H1 (cell line): ENCODE results near the gene MARCOL. TPM values are rescaled to one million over a fixed set of nuclear protein-coding genes. Genes with fewer than 3 reads are reported as not detected.
A peak's percentile ranks its signal among the peaks of the same experiment; 100 is the strongest.

Source experiments
- CTCF ChIA-PET: fragments of 300-600 bp; sonication (Branson Sonifier 250); formaldehyde crosslinking; loops from one replicate; lab custom pipeline; 2021; ENCODE audit not compliant: partially characterized antibody; lab: Charles Lee
- POLR2A ChIA-PET: fragments of 300-600 bp; sonication (Branson Sonifier 250); formaldehyde crosslinking; loops from one replicate; lab custom pipeline; 2021; ENCODE audit warnings: inconsistent platforms; ENCODE audit not compliant: partially characterized antibody; lab: Charles Lee
- DNase-seq, 2 experiments: peaks; one replicate each; pipeline versions ENCODE4 v3.0.0 to v3.0.0-alpha.2; 2010 to 2022; ENCODE audit warnings: low spot score in 2 of 2, low read depth in 1 of 2, mixed read lengths in 1 of 2
- FAIRE-seq: peaks from 2 replicates; lab custom pipeline; 2011; peaks lifted over from hg19 to GRCh38; lab: Jason Lieb, UNC
- H2AFZ ChIP-seq: 2 replicates; pipeline ENCODE4 v1.8.1; 2012; ENCODE audit warnings: low read length, inconsistent platforms
- H2AK5ac ChIP-seq: 2 replicates; pipeline ENCODE4 v1.6.1; 2013; ENCODE audit warnings: low read depth, low read length
- H2BK120ac ChIP-seq: replicated peaks from 2 replicates; pipeline ENCODE3; 2013; ENCODE audit warnings: low read depth, low read length, inconsistent platforms
- H2BK12ac ChIP-seq: 2 replicates; pipeline ENCODE4 v1.6.1; 2013; ENCODE audit warnings: low read depth, low read length
- H2BK15ac ChIP-seq: 2 replicates; pipeline ENCODE4 v1.6.1; 2013; ENCODE audit warnings: low read length
- H2BK20ac ChIP-seq: 2 replicates; pipeline ENCODE4 v1.6.1; 2013; ENCODE audit warnings: low read length
- H2BK5ac ChIP-seq: 2 replicates; pipeline ENCODE4 v1.6.1; 2013; ENCODE audit warnings: low read depth, low read length
- H3K14ac ChIP-seq: 2 replicates; pipeline ENCODE4 v1.6.1; 2013; ENCODE audit warnings: inconsistent platforms; ENCODE audit not compliant: insufficient read length
- H3K18ac ChIP-seq: 2 replicates; pipeline ENCODE4 v1.6.1; 2013; ENCODE audit warnings: low read length; ENCODE audit errors: extremely low read depth
- H3K23ac ChIP-seq: 2 replicates; pipeline ENCODE4 v1.6.1; 2013; ENCODE audit warnings: inconsistent platforms; ENCODE audit not compliant: insufficient read length
- H3K23me2 ChIP-seq: 2 replicates; pipeline ENCODE4 v1.6.1; 2013; ENCODE audit warnings: low read depth, low read length
- H3K27ac ChIP-seq: 2 replicates; pipeline ENCODE4 v1.6.1; 2011; ENCODE audit warnings: low read depth, low read length, inconsistent platforms
- H3K27me3 ChIP-seq, 4 experiments: replicated peaks in 1 of 4; 1 replicate in 1 of 4; 2 replicates in 3 of 4; pipeline versions ENCODE4 v1.6.1 to v1.8.1; 2011 to 2013; ENCODE audit warnings: low read length in 3 of 4, mild to moderate bottlenecking in 3 of 4, inconsistent platforms in 2 of 4, mixed read lengths in 2 of 4, moderate library complexity in 1 of 4; ENCODE audit not compliant: control insufficient read depth in 3 of 4, insufficient read depth in 3 of 4; ENCODE audit errors: extremely low read depth in 1 of 4
- H3K36me3 ChIP-seq, 4 experiments: 2 replicates each; pipeline versions ENCODE4 v1.6.1 to v1.8.1; 2011 to 2013; ENCODE audit warnings: mild to moderate bottlenecking in 4 of 4, low read length in 3 of 4, moderate library complexity in 2 of 4, control low read depth in 1 of 4, inconsistent platforms in 1 of 4; ENCODE audit not compliant: insufficient read depth in 4 of 4, control insufficient read depth in 2 of 4
- H3K4ac ChIP-seq: replicated peaks from 2 replicates; pipeline ENCODE3; 2013; ENCODE audit warnings: low read length, low read depth, mixed read lengths, inconsistent platforms; ENCODE audit not compliant: insufficient read length
- H3K4me1 ChIP-seq, 4 experiments: replicated peaks in 1 of 4; 1 replicate in 1 of 4; 2 replicates in 3 of 4; pipeline versions ENCODE4 v1.6.1 to v1.8.1; 2011 to 2013; ENCODE audit warnings: low read length in 3 of 4, inconsistent platforms in 2 of 4, mixed read lengths in 1 of 4; ENCODE audit not compliant: insufficient read depth in 4 of 4, control insufficient read depth in 3 of 4
- H3K4me2 ChIP-seq, 2 experiments: 2 replicates each; pipeline versions ENCODE4 v1.6.1 to v1.8.1; 2011 to 2013; ENCODE audit warnings: low read depth in 2 of 2, low read length in 2 of 2, control low read depth in 1 of 2, inconsistent platforms in 1 of 2, mild to moderate bottlenecking in 1 of 2; ENCODE audit not compliant: insufficient read depth in 1 of 2
- H3K4me3 ChIP-seq, 4 experiments: fragments of 200-600, 300-600 bp in 1 of 4; sonication (generic), shearing (Covaris generic), sonication (Bioruptor Twin) in 1 of 4; 2 replicates each; pipeline versions ENCODE4 v1.5.1 to v1.8.1; 2011 to 2016; ENCODE audit warnings: low read length in 4 of 4, low read depth in 3 of 4, control low read depth in 2 of 4, inconsistent platforms in 2 of 4, mild to moderate bottlenecking in 2 of 4, mixed read lengths in 1 of 4, moderate library complexity in 1 of 4; ENCODE audit not compliant: insufficient read depth in 2 of 4; ENCODE audit errors: extremely low read depth in 1 of 4
- H3K56ac ChIP-seq: replicated peaks from 2 replicates; pipeline ENCODE3; 2013; ENCODE audit warnings: low read depth, mild to moderate bottlenecking, mixed read lengths, low read length, inconsistent platforms; ENCODE audit not compliant: insufficient read length
- H3K79me1 ChIP-seq: 2 replicates; pipeline ENCODE4 v1.6.1; 2013; ENCODE audit warnings: low read depth, low read length, control low read depth
- H3K79me2 ChIP-seq, 2 experiments: 2 replicates each; pipeline versions ENCODE4 v1.6.1 to v1.8.1; 2012 to 2013; ENCODE audit warnings: low read length in 2 of 2, mild to moderate bottlenecking in 2 of 2, inconsistent platforms in 1 of 2; ENCODE audit not compliant: insufficient read depth in 2 of 2, control insufficient read depth in 1 of 2
- H3K9ac ChIP-seq, 4 experiments: replicated peaks in 1 of 4; 1 replicate in 1 of 4; 2 replicates in 3 of 4; pipeline versions ENCODE4 v1.6.1 to v1.8.1; 2011 to 2013; ENCODE audit warnings: low read depth in 3 of 4, low read length in 3 of 4, control low read depth in 2 of 4, mild to moderate bottlenecking in 2 of 4, moderate library complexity in 2 of 4, inconsistent platforms in 1 of 4; ENCODE audit errors: extremely low read depth in 1 of 4
- H3K9me3 ChIP-seq, 2 experiments: 2 replicates each; pipeline versions ENCODE4 v1.6.1 to v1.8.1; 2012 to 2013; ENCODE audit warnings: mild to moderate bottlenecking in 2 of 2, moderate library complexity in 2 of 2, control low read depth in 1 of 2, inconsistent platforms in 1 of 2, low read depth in 1 of 2, low read length in 1 of 2, mixed read lengths in 1 of 2; ENCODE audit not compliant: insufficient read depth in 2 of 2
- H4K20me1 ChIP-seq, 2 experiments: replicated peaks in 1 of 2; 2 replicates each; pipeline versions ENCODE3 to v1.8.1; 2011 to 2013; ENCODE audit warnings: inconsistent platforms in 2 of 2, low read length in 2 of 2, mild to moderate bottlenecking in 1 of 2; ENCODE audit not compliant: insufficient read depth in 2 of 2, control insufficient read depth in 1 of 2
- H4K5ac ChIP-seq: 2 replicates; pipeline ENCODE4 v1.6.1; 2013; ENCODE audit warnings: low read length, low read depth, mixed read lengths, inconsistent platforms; ENCODE audit not compliant: insufficient read length
- H4K8ac ChIP-seq: 2 replicates; pipeline ENCODE4 v1.8.0; 2013; ENCODE audit warnings: mild to moderate bottlenecking, moderate library complexity, low read length, inconsistent platforms; ENCODE audit not compliant: insufficient read depth; ENCODE audit errors: extremely low read depth
- H4K91ac ChIP-seq: replicated peaks from 2 replicates; pipeline ENCODE3; 2013; ENCODE audit warnings: low read length, mixed read lengths, inconsistent platforms; ENCODE audit not compliant: insufficient read length
- BACH1 ChIP-seq: IDR thresholded peaks from 2 replicates; pipeline ENCODE4 v1.6.1; 2012; ENCODE audit warnings: low read length, improper control_type of control experiment
- GABPA ChIP-seq: IDR thresholded peaks from 2 replicates; pipeline ENCODE4 v1.6.1; 2011; ENCODE audit warnings: mild to moderate bottlenecking, low read length, moderate library complexity, borderline replicate concordance; ENCODE audit not compliant: insufficient read depth
- GTF2F1 ChIP-seq: IDR thresholded peaks from 2 replicates; pipeline ENCODE4 v1.6.1; 2012; ENCODE audit warnings: low read depth, low read length, improper control_type of control experiment, borderline replicate concordance
- RNF2 ChIP-seq: fragments of 200-900, 300-1000 bp; sonication (generic); IDR thresholded peaks from 2 replicates; pipeline ENCODE4 v1.7.1; 2016; ENCODE audit warnings: borderline replicate concordance, low read depth, mild to moderate bottlenecking, antibody characterized with exemption, low read length; ENCODE audit not compliant: poor library complexity, severe bottlenecking; ENCODE audit errors: missing control alignments
- RXRA ChIP-seq: IDR thresholded peaks from 2 replicates; pipeline ENCODE4 v1.6.1; 2011; ENCODE audit warnings: low read depth, mild to moderate bottlenecking, low read length, moderate library complexity; ENCODE audit not compliant: insufficient read depth
- WGBS, 2 experiments: shearing (Covaris generic) in 1 of 2; methylation state at CpG; one replicate each; pipeline versions ENCODE4 v1.1.6 to v1.1.7; 2013 to 2015; ENCODE audit warnings: low lambda C conversion rate in 2 of 2, mixed read lengths in 2 of 2, inconsistent platforms in 1 of 2, low coverage in 1 of 2, missing lambda C conversion rate in 1 of 2; ENCODE audit not compliant: insufficient replicate concordance in 2 of 2, insufficient coverage in 1 of 2, insufficient read length in 1 of 2; ENCODE audit errors: extremely low coverage in 1 of 2, missing lambda C conversion rate in 1 of 2; 5-methylcytosine and 5-hydroxymethylcytosine counted together
- polyA plus RNA-seq, 7 experiments: library from polyadenylated mRNA; depleted of rRNA in 3 of 7; stranded (reverse) in 5 of 7; unstranded in 2 of 7; fragments of >200 nt in 5 of 7; fragments of 200-250 nt in 2 of 7; gene quantifications; 1 replicate in 5 of 7; 2 replicates in 1 of 7; 4 replicates in 1 of 7; pipeline versions ENCODE4 v1.2.1 to v1.2.3, GENCODE V29; 2011 to 2013; ENCODE audit warnings: missing spikeins in 2 of 7, mixed read lengths in 2 of 7
- total RNA-seq: library from RNA; stranded (reverse); fragmentation: NEBNext Ultra II Directional; extraction: Animal tissue kit (Norgen Biotek cat#: 25700); gene quantifications from 2 replicates; pipeline ENCODE4 v1.2.1, GENCODE V29; 2021
- TF ChIP-seq, protein P1 (sequence below): IDR thresholded peaks from 2 replicates; pipeline ENCODE4 v1.6.1; 2012; ENCODE audit warnings: inconsistent platforms
- TF ChIP-seq, protein P2 (sequence below): IDR thresholded peaks from 2 replicates; pipeline ENCODE4 v1.6.1; 2011; ENCODE audit warnings: low read length, improper control_type of control experiment
- TF ChIP-seq, protein P3 (sequence below), 3 experiments: IDR thresholded peaks; 1 replicate in 2 of 3; 2 replicates in 1 of 3; pipeline versions ENCODE4 v1.5.1 to v1.6.1; 2011; ENCODE audit warnings: low read length in 3 of 3, mild to moderate bottlenecking in 3 of 3, inconsistent platforms in 2 of 3, low read depth in 1 of 3, moderate library complexity in 1 of 3; ENCODE audit not compliant: insufficient read depth in 1 of 3; ENCODE audit errors: control extremely low read depth in 1 of 3

Gene MARCOL
- total and polyA plus RNA-seq, 2 of the 8 experiments (the other 6 are each of a cell fraction or from before 2014, with no cell fraction given) = not detected

DNA sequence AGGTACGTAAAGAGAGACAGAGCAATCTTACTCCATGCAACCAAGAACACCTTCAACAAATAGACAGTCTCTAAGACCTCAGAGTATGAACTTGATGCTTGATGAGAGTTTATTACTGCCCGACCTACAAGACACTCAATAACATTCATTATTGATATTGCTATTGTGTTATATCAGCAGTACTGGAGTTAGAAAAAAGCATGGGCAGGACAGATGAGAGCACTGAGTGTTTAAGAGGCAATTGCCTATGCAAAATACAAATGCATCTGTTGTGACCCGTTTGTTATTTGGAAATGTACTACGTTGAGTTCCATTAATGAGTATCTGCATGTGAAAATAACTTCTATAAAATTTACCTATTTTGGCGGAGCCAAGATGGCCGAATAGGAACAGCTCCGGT lies 8.1 kb upstream of the MARCOL start:
- peak overlapping the region in 1 of 2 experiments; percentile 54; a peak in 1 of 4 replicates for H3K4me2 ChIP-seq
- no peak overlapping the region for H3K23ac ChIP-seq
- H2BK15ac ChIP-seq = no peak overlapping the region
- no peak overlapping the region for H4K91ac ChIP-seq
- no peak overlapping the region for H4K5ac ChIP-seq
- no peaks in the 10 kb centered on the region for H3K23me2 ChIP-seq
- H3K4ac ChIP-seq = no peak overlapping the region
- H3K27me3 ChIP-seq = no peaks in the 10 kb centered on the region
- no peak overlapping the region for H2BK20ac ChIP-seq
- ChIA-PET POLR2A (interaction anchor here (0.9 kb wide), 1 partner anchor 8 kb away, joined by 3 read pairs; no protein-coding TSS in a partner anchor), CTCF (no interaction called here)
- H4K8ac ChIP-seq = no peak overlapping the region
- no peak overlapping the region for H2BK12ac ChIP-seq
- H3K9ac ChIP-seq = no peak overlapping the region
- no peak overlapping the region for H3K56ac ChIP-seq
- no peaks in the 10 kb centered on the region for H3K36me3 ChIP-seq
- H3K79me1 ChIP-seq = no peaks in the 10 kb centered on the region
- no peak for FAIRE-seq
- WGBS, 2 experiments = 90% methylated on average over 7 of the region's 7 CpGs; no CpG with 5 or more reads in 1 of the 2 experiments
- peaks cover 0 to 5% (median 0%) of the 10 kb centered on the region in 4 experiments; a peak in 1 of 7 replicates for H3K4me1 ChIP-seq
- H3K4me3 ChIP-seq = peak overlapping the region in 2 of 4 experiments; percentile 18 to 38; a peak in 2 of 8 replicates
- H2BK120ac ChIP-seq = peak overlapping the region; percentile 18
- no peak overlapping the region for H3K27ac ChIP-seq
- H3K9me3 ChIP-seq = no peaks in the 10 kb centered on the region
- no peak for DNase-seq
- no peaks in the 10 kb centered on the region for H4K20me1 ChIP-seq
- no peak overlapping the region for H2BK5ac ChIP-seq
- H3K14ac ChIP-seq = no peak overlapping the region
- H3K79me2 ChIP-seq = no peaks in the 10 kb centered on the region
- H2AFZ ChIP-seq = peak overlapping the region; percentile 89; the same call in 1 of the 2 replicates
- no peak overlapping the region for H3K18ac ChIP-seq
- no peak overlapping the region for H2AK5ac ChIP-seq
- no peak for TF ChIP-seq BACH1
- TF ChIP-seq, protein P1, sequence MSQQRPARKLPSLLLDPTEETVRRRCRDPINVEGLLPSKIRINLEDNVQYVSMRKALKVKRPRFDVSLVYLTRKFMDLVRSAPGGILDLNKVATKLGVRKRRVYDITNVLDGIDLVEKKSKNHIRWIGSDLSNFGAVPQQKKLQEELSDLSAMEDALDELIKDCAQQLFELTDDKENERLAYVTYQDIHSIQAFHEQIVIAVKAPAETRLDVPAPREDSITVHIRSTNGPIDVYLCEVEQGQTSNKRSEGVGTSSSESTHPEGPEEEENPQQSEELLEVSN = no peak
- no peak for TF ChIP-seq GTF2F1
- TF ChIP-seq RXRA = no peak
- TF ChIP-seq, protein P2, sequence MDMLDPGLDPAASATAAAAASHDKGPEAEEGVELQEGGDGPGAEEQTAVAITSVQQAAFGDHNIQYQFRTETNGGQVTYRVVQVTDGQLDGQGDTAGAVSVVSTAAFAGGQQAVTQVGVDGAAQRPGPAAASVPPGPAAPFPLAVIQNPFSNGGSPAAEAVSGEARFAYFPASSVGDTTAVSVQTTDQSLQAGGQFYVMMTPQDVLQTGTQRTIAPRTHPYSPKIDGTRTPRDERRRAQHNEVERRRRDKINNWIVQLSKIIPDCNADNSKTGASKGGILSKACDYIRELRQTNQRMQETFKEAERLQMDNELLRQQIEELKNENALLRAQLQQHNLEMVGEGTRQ = no peak
- TF ChIP-seq RNF2 = no peak
- no peak for TF ChIP-seq GABPA
- TF ChIP-seq, protein P3, sequence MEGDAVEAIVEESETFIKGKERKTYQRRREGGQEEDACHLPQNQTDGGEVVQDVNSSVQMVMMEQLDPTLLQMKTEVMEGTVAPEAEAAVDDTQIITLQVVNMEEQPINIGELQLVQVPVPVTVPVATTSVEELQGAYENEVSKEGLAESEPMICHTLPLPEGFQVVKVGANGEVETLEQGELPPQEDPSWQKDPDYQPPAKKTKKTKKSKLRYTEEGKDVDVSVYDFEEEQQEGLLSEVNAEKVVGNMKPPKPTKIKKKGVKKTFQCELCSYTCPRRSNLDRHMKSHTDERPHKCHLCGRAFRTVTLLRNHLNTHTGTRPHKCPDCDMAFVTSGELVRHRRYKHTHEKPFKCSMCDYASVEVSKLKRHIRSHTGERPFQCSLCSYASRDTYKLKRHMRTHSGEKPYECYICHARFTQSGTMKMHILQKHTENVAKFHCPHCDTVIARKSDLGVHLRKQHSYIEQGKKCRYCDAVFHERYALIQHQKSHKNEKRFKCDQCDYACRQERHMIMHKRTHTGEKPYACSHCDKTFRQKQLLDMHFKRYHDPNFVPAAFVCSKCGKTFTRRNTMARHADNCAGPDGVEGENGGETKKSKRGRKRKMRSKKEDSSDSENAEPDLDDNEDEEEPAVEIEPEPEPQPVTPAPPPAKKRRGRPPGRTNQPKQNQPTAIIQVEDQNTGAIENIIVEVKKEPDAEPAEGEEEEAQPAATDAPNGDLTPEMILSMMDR (IDR thresholded peaks at IDR 0.05; ENCODE audit: control extremely low read depth in 1 of 3, insufficient read depth in 1 of 3, low read depth in 1 of 3, low read length in 3 of 3) = no peak
